GM12878 (cell line): Measurements from ENCODE around the gene TCF15. TPM values are rescaled to one million over a fixed set of nuclear protein-coding genes. Genes with fewer than 3 reads are reported as not detected.

Experiments used
- ATAC-seq: fragments of 200-7000 bp; cut with Tn5 transposase; 3 replicates; pipeline ENCODE4 v1.9.1; 2020; ENCODE audit warnings: mild to moderate bottlenecking, moderate library complexity
- BruUV-seq: library from RNA; stranded (reverse); fragments of 400-500 nt; replicated peaks from 2 replicates; lab custom pipeline; 2021; lab: Mats Ljungman, UMichigan
- CTCF ChIA-PET: fragments of 300-600 bp; sonication (Branson Sonifier 250); formaldehyde crosslinking; extraction: SDS; loops from one replicate; lab custom pipeline; 2021; ENCODE audit warnings: inconsistent platforms; lab: Yijun Ruan, JAX
- POLR2A ChIA-PET: fragments of 350-600 bp; formaldehyde crosslinking; extraction: SDS; loops from one replicate; lab custom pipeline; 2021; ENCODE audit warnings: inconsistent platforms; lab: Charles Lee
- RAD21 ChIA-PET: fragments of 300-600 bp; sonication (Branson Sonifier 250); formaldehyde crosslinking; loops from one replicate; lab custom pipeline; 2023; ENCODE audit warnings: antibody characterized with exemption; ENCODE audit not compliant: unreplicated experiment; lab: Charles Lee
- SMC1A ChIA-PET: fragments of 300-600 bp; sonication (Branson Sonifier 250); formaldehyde crosslinking; loops from one replicate; lab custom pipeline; 2023; ENCODE audit not compliant: unreplicated experiment, uncharacterized antibody; lab: Charles Lee
- DNase-seq: peaks from one replicate; pipeline ENCODE4 v3.0.0-alpha.2; 2011; ENCODE audit warnings: low read depth, low spot score
- FAIRE-seq: peaks from 3 replicates; lab custom pipeline; 2011; peaks lifted over from hg19 to GRCh38; lab: Jason Lieb, UNC
- H2AFZ ChIP-seq: 2 replicates; pipeline ENCODE4 v1.6.0; 2011; ENCODE audit warnings: low read depth, low read length, control low read depth; ENCODE audit not compliant: control insufficient read depth
- H3K27ac ChIP-seq: 2 replicates; pipeline ENCODE4 v1.5.1; 2011; ENCODE audit warnings: control low read depth; ENCODE audit not compliant: control insufficient read depth, insufficient read depth
- H3K27me3 ChIP-seq, 2 experiments: replicated peaks in 1 of 2; 2 replicates each; pipeline versions ENCODE4 v1.6.0 to v1.6.1; 2011; ENCODE audit warnings: low read length in 1 of 2; ENCODE audit not compliant: control insufficient read depth in 2 of 2, insufficient read depth in 2 of 2
- H3K36me3 ChIP-seq, 2 experiments: 2 replicates each; pipeline ENCODE4 v1.5.1; 2011; ENCODE audit warnings: low read length in 1 of 2; ENCODE audit not compliant: control insufficient read depth in 2 of 2, insufficient read depth in 2 of 2
- H3K4me1 ChIP-seq: 2 replicates; pipeline ENCODE4 v1.6.1; 2011; ENCODE audit warnings: mild to moderate bottlenecking, low read length, moderate library complexity, mixed read lengths; ENCODE audit not compliant: control insufficient read depth, insufficient read depth
- H3K4me2 ChIP-seq: 2 replicates; pipeline ENCODE4 v1.6.0; 2011; ENCODE audit warnings: control low read depth; ENCODE audit not compliant: control insufficient read depth, insufficient read depth
- H3K4me3 ChIP-seq: fragments of 200-600 bp; sonication (generic); 2 replicates; pipeline ENCODE4 v1.5.1; 2016
- H3K79me2 ChIP-seq: 2 replicates; pipeline ENCODE4 v1.6.0; 2011; ENCODE audit warnings: low read length; ENCODE audit not compliant: control insufficient read depth, insufficient read depth
- H3K9ac ChIP-seq: 2 replicates; pipeline ENCODE4 v1.8.0; 2011; ENCODE audit warnings: low read length, control low read depth, mixed read lengths; ENCODE audit not compliant: control insufficient read depth, insufficient read depth
- H3K9me3 ChIP-seq: replicated peaks from 3 replicates; pipeline ENCODE4 v1.5.1; 2011; ENCODE audit warnings: mild to moderate bottlenecking, low read length; ENCODE audit not compliant: control insufficient read depth, insufficient read depth
- H4K20me1 ChIP-seq: 2 replicates; pipeline ENCODE4 v1.6.0; 2011; ENCODE audit not compliant: control insufficient read depth, insufficient read depth
- BACH1 ChIP-seq: fragments of 450-650 bp; IDR thresholded peaks from 2 replicates; pipeline ENCODE4 v1.6.1; 2017; ENCODE audit warnings: mild to moderate bottlenecking, borderline replicate concordance
- E4F1 ChIP-seq: fragments of 450-650 bp; IDR thresholded peaks from 2 replicates; pipeline ENCODE4 v1.6.1; 2018; ENCODE audit warnings: borderline replicate concordance, mild to moderate bottlenecking; ENCODE audit not compliant: partially characterized antibody
- SMARCA5 ChIP-seq: fragments of 450-650 bp; IDR thresholded peaks from 2 replicates; pipeline ENCODE4 v1.6.1; 2017; ENCODE audit warnings: mild to moderate bottlenecking
- WGBS: methylation state at CpG from one replicate; pipeline ENCODE4 v1.1.6; 2016; ENCODE audit warnings: low lambda C conversion rate; ENCODE audit not compliant: insufficient replicate concordance, insufficient coverage; ENCODE audit errors: missing lambda C conversion rate; 5-methylcytosine and 5-hydroxymethylcytosine counted together
- in situ Hi-C: fragments of 300-500 bp; cut with MboI; formaldehyde crosslinking; loops from 9 replicates; pipeline ENCODE4 v1.14.3; 2018; ENCODE audit warnings: mixed read lengths
- intact Hi-C: fragments of 100-400 bp; cut with micrococcal nuclease; formaldehyde crosslinking; loops from one replicate; pipeline ENCODE4 v1.14.2; 2022; ENCODE audit not compliant: unreplicated experiment
- polyA plus RNA-seq, 11 experiments: library from polyadenylated mRNA; depleted of rRNA in 4 of 11; unstranded in 6 of 11; stranded (reverse) in 5 of 11; fragments of >200 nt; fragmentation: Nextera tagmentation in 4 of 11; fragmentation: Illumina TruSeq in 1 of 11; extraction: Ambion mirVana in 4 of 11; extraction: Trizol in 1 of 11; gene quantifications; 1 replicate in 1 of 11; 2 replicates in 10 of 11; pipeline versions ENCODE4 v1.2.1 to v1.2.3, GENCODE V29; 2011 to 2016; ENCODE audit warnings: inconsistent platforms in 2 of 11, missing spikeins in 2 of 11, low read depth in 1 of 11
- total RNA-seq, 4 experiments: library from RNA; depleted of rRNA in 3 of 4; stranded (reverse); fragments of >200 nt in 3 of 4; fragmentation: Illumina TruSeq in 1 of 4; extraction: Trizol in 1 of 4; gene quantifications; 2 replicates each; pipeline versions ENCODE4 v1.2.1 to v1.2.3, GENCODE V29; 2013 to 2021

Gene TCF15
- total and polyA plus RNA-seq, 10 of the 15 experiments (the other 5 are each of a cell fraction or from before 2014, with no cell fraction given) = 0.08 TPM; not detected in 9

- Histone ChIP-seq H3K4me2 (no peak overlapping the region), H4K20me1 (no peaks in the 10 kb centered on the region), H3K27ac (no peak overlapping the region), H3K9ac (no peak overlapping the region), H3K4me1 (peaks cover 6% of the 10 kb centered on the region; the same call in 1 of the 2 replicates), H3K36me3 (peaks cover 0 to 4% of the 10 kb centered on the region in 2 experiments; a peak in 3 of 4 replicates), H3K9me3 (no peaks in the 10 kb centered on the region), H3K27me3 (no peaks in the 10 kb centered on the region), H2AFZ (no peak overlapping the region), H3K79me2 (peaks cover 10% of the 10 kb centered on the region), H3K4me3 (no peak overlapping the region)
- 96% methylated on average over 2 of the region's 2 CpGs for whole genome bisulfite sequencing
- DNase-seq (no peak), FAIRE-seq (no peak), ATAC-seq (no peak)
- TSS peak; percentile 42 for BruUV-seq
- intact Hi-C loops (no loop called here), in situ Hi-C loops (loop anchor here (5.0 kb wide), 2 partner anchors 85 to 295 kb away; no protein-coding TSS in a partner anchor)
- TF ChIP-seq BACH1 (no peak), E4F1 (no peak), SMARCA5 (no peak)
- RAD21 ChIA-PET = interaction anchor here (1.4 to 4.3 kb wide), 2 partner anchors 85 to 87 kb away, joined by 5 to 29 read pairs; no protein-coding TSS in a partner anchor
- CTCF ChIA-PET = interaction anchor here (0.8 to 7.5 kb wide), 8 partner anchors 10 to 293 kb away, joined by 3 to 190 read pairs (median 30); partner anchors contain the start of gene CSNK2A1
- POLR2A ChIA-PET = no interaction called here
- SMC1A ChIA-PET = interaction anchor here (1.4 to 5.2 kb wide), 3 partner anchors 11 to 86 kb away, joined by 3 to 75 read pairs (median 8); no protein-coding TSS in a partner anchor
These were observed 37.4 kb upstream of the TCF15 start for GRCh38 chr20:647479-648019.
